GM21515 (cell line): ENCODE measurements around the gene TRPV4.

Source experiments
- ATAC-seq: cut with Tn5 transposase; IDR thresholded peaks from one replicate; pipeline ENCODE4 v1.9.1; 2021; ENCODE audit not compliant: unreplicated experiment

TRPV4 gene

DNA sequence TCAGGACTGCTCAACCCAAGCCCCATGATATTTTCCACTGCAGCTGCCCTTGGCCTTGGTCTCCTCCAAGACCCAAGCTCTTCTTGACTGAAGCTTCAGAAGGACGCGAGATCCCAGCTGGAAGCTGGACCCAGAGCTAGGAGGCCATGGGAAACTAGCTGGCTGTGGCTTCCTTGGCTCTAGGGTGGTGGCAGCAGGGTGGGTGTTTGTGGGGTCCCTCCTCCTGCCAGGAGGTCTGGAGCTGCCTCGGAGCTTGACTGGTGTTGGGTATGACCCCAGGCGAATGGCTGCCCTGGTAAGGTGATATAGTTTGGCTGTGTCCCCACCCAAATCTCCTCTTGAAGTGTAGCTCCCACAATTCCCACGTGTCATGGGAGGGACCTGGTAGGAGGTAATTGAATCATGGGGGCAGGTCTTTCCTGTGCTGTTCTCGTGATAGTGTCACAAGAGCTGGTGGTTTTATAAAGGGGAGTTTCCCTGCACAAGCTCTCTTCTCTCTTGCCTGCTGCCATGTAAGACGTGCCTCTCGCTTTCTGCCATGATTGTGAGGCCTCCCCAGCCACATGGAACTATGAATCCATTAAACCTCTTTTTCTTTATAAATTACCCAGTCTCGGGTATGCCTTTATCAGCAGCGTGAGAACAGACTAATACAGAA, 51.4 kb downstream of the TRPV4 start:
- no peak for ATAC-seq

DNA sequence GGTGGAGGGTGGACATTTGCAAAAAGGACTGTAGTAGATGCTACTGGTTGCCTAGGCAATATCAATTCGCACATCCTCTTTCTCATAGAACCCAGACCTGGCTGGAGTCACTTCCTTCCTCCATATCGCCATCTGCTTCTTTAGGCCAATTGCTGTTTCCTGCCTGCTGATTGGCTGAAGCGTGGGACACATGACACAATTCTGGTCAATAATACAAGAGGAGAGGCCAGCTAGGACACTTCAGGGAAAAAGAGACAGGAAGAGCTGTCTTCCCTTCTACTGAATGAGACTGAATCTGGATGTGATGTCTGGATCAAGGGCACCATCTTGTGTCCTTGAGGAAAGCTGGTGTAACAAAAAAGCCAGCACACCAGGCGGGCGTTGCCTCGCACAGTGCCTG, 53.8 kb downstream of the TRPV4 start:
- no peak for ATAC-seq

DNA sequence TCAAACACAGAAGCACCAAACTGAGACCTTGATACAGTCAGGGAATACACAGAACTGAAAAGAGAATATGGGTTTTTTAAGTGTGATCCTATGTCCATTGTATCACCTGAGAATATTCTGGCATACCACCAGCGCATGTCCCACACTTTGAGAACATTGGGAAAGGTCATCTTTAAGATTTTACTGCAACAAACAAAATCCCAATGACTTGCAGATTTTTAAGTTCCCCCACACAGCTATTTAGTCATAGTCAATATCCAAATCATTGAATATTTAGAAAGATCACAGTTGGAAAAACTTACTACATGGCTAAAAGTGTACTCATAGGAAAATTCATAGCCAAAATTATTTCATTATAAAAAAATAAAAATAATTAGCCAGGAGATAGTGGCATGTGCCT, 54.5 kb downstream of the TRPV4 start:
- no peak for ATAC-seq

DNA sequence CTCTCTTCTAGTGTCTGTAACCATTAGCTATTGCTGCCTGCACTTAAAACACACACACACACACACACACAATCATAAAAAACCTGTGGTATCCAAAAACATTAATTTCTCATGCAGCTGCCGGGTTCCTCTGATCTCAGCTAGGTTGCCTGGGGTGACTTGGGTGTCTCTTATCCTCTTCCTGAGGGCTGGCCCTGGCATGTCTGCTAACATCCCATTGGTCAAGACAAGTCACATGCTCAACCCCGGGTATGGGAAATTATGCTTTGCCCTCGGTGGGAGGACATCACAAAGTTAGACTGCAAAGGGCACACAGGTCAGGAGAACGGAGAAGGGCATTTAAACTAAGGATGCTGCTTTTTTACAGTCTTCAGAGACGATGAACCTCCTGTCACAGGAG, 55.7 kb downstream of the TRPV4 start:
- no peak for ATAC-seq

DNA sequence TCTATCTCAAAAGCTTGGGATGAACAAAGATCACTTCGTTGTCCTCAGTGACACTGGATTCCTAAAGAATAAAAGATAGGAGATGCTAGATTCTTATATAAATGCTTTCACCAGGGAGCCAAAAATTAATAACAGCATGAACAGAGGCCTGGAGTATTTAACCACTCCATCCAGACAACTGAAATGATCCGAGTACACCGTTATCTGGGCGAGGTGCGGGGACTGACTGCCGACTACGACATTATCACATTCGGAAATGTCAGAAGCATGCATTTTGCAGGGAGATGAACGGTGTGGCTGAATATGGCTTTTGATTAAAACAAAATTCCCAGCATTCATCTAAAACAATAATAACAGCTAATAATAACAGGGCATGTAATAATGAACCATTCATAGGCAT, 56.6 kb downstream of the TRPV4 start:
- ATAC-seq = no peak

DNA sequence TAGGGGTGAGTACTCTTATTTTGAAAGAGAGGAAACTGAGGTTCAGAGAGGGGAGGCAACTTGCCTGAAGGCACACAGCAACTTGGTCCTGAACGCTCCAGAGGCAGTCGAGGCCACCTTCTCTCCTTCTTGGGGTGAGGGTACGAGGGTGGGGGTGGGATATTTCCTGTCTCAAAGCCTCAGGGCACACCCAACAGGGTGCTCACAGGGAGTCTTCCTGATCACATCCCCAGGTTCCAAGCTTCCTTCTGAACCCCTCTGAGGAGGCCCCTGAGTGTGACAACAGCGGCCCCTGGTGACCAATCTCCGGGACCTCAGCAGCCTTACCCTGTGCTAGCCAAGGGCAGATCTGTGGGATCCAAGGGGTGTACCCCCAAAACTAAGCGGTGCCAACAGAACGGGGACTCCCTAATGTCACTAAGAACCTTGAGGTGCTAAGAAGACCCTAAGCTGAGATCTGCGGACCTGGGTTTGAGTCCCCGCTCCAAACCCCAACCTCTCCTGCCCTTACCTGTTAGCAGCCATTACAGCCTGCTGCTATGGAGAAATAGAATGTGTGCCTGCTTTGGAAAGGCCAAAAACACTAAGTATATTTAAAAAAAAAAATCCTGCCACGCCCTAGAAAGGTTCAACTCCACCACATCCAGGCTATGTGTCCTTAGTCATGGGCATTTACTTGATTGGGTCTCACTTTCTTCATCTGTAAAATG, 57.9 kb downstream of the TRPV4 start:
- ATAC-seq = no peak

DNA sequence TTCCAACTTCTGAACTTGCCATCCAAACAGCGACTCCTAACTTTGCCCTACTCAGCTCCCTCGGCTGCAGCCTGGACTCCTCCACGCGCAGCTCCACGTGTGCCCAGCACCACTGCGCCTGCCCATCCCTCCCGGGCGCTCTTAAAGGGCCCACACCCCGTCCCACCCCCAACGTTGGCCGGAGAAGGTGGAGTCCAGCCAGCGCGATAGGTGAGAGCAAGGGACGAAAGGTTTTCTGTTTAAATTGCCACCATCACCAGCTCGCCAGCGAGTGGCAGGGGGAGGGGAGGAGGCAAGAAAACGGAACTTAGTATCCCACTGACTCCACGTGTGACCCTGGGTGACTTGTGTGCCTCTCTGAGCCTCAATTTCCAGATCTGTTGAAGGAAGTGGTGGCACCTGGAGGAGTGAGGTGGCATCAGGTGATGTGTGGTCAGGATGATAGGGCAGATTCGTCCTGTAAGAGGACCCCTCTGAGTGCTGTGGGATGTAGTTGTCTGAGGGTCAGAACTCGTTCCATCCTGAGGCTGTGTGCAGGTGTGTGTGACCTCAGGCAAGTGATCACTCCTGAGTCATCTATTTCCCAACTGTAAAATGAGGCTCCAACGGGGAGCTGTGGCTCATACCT, 59.7 kb downstream of the TRPV4 start:
- no peak for ATAC-seq

DNA sequence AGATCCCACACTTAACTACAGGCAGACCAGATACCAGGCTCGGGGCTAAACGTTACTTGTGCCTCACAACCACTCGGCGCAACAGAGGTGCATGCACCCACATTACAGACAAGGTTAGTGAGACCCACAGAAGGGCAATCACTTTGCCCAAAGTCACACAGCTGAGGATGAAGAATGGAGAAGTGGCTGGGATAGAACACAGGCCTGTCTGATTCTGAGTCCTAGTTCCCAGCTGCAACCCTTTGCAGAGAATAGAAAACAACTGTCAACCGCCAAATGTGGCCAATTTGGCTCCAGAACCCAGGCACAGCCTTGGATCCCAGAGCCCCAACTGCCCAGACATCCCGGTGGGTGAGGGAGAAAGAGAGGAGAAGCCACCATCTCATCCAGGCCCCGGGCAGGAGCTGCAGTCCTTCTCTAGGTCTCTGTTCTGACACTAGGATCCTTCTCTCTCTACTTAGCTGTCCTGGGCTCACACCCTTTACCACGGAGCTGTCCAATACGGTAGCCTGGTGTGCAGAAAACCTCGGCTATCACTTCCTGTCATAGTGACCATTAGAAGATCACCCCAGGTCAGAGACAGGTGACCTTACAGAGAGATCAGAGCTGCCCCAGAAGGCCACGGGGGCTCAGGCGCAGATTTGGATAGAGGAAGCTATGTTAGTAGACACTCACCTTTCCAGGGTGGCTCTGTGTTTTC, 60.4 kb downstream of the TRPV4 start:
- ATAC-seq = no peak

DNA sequence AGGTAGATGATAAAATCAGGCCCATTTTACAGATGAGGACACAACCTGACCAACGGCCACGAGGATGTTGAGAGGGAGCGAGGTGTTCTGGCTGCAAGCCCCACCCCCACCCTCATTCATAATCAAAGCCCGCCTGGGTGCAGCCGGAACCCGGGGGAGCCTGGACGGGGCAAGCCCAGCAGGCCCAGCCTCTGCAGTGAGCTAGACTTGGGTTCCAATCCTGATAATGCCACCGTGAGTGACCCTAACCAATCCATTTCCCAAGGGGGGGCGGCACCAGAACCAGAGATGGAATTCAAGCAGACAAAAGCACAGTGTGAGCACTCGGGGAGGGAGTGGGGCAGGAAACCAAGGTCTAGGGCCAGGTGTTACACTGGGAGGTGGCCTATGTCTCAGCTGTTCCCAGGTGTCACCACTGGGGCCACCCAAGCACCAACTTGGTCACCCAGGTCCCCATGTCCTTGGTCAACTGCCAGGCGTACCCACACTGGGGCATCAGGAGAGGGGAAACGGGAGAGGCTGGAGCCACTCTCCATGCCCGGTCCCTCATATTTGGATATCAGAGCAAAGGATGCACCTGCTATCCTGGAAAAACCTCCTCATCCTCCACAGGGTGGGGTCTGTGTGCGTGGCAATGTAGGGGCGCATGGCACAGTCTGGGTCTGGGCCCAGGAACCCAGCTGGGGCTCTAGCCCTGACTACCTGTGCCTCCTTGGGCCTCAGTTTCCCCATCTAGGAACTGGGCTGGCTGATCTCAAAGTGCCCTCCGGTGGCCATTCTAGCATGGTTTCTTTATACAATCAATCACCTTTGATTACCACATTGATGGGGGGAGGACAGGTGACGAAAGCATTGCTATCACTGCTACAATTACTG, 61.2 kb downstream of the TRPV4 start:
- ATAC-seq = no peak

DNA sequence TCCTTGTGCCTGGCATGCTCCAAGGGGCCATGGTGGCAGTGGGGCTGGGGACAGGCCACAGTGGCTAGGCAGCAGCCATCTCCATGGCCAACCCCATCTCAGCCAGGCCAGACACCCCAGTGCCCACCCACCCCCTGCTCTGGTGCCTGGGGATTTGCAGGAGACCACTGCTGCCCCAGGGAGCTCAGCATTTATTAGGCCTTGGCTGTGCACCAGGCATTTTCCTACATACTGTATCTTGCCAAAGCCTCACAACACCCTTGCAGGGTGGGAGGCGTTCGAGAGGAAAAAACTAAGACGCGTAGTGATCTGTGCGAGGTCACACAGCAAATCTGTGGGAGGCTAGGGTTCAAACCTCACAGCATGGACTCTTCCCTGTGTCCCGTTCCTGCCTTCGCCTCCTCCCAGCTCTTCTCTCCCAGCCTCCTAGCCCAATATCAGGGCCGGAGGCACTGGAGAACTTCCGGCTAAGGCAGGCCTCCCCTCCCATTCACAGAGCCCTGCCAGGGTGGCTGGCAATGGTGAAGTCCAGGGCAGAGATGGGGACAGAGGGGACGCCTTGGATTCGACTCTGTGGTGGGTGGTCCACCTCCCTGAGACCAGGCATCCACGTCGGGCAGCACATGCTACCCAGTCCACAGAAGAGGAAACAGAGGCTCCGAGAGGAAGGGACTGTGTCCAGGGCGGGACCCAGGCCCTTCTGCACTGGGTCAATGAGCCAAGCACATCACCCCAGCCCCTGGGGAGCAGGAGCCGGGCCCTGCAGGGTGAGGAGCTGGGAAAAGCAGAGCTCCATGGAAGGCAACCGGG, 62.1 kb downstream of the TRPV4 start:
- ATAC-seq = no peak

DNA sequence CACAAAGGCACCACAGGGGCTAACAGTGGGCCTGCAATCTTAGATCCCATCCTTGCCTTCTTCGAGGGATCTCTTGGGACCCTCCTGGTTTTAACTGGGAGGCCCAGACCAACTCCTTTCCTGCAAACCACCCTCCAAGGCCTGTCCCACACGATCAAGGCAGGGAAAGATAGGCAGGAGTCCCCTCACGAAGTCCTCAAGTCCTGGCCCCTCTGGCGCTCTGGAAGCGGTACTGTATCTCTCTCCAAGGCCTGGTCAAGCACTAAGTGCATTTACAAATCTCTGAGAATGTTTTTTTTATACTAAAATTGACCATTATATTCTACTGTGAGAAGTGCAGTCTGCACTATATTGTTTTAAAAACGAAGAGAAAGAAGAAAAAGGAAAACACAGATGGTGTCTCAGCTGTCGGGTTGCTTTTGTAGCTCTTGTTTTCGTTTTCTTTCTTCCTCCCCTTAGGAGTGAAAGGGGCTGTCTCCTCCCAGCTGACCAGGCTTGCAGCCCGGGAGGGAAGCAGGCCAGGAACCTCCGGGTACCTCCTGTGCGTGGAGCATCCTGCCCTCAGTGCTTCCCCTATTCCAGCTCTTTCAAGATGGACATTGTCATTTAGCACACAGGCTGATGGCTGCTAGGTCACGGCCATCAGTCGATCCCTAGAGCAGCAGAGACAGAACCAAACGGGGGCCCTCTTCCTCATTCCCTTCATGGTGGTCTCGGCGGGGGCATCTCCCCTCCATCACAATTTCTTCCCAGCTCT, 62.9 kb downstream of the TRPV4 start:
- ATAC-seq = no peak

DNA sequence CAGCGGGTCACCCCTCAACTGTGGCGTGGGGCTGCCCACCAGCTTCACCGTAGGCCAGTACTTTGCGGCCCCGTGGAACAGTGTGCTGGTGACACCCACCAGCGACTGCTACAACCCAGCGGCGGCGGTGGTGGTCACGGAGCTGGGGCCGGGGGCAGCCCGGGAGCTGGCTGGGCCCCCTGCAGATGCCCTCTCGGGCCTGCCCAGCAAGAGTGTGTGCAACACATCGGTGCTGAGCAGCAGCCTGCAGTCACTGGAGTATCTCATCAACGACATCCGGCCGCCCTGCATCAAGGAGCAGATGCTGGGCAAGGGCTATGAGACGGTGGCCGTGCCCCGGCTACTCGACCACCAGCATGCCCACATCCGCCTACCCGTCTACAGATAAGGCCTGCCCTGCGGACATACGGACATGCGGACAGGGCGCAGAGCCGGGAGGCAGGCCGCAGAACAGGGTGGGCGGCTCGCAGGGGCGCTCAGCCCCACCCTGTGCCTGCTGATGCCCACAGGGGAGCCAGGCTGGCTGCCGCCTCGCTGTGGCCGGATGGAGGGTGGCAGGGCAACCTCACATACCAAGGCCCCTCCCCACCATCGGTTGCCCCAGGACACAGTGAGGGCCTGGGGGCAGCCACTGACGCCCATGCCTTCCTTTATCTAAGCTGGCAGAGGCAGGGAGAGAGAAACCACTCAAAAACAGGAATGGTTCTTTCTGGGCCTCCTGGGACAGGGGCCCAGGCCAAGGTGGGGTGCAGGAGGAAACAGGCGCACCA, 64.1 kb downstream of the TRPV4 start:
- no peak for ATAC-seq

DNA sequence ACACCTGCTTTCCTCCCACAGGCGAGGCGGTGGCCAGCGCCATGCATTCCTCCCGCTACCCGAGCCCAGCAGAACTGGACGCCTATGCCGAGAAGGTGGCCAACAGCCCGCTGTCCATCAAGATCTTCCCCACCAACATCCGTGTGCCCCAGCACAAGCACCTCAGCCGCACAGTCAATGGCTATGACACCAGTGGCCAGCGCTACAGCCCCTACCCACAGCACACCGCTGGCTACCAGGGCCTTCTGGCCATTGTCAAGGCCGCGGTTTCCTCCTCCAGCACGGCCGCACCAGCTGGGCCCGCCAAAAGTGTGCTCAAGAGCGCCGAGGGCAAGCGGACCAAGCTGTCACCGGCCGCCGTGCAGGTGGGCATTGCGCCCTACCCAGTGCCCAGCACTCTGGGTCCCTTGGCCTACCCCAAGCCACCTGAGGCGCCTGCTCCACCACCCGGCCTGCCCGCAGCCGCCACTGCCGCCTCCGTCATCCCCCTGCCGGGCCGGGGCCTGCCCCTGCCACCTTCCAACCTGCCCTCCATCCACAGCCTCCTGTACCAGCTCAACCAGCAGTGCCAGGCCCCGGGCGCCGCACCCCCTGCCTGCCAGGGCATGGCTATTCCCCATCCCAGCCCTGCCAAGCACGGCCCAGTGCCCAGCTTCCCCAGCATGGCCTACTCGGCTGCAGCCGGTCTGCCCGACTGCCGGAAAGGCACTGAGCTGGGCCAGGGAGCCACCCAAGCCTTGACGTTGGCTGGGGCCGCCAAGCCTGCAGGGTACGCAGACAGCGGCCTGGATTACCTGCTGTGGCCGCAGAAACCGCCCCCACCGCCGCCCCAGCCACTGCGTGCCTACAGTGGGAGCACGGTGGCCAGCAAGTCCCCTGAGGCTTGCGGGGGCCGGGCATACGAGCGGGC, 65.0 kb downstream of the TRPV4 start:
- no peak for ATAC-seq

DNA sequence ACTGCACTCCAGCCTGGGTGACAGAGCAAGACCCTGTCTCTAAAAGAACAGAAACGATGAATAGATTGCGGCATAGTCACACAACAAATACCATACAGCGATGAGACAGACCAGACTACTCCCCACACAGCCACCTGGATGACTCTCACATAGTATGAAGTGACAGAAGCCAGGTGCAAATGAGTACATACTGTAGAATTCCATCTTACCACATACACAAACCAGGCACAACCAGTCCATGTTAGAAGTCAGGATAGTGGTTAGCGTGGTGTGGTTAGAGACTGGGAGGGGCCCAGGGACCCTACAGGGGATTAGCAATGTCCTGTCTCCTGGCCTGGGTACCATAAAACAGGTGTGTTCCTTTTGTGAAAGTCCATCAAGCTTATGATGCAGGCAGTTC, 65.7 kb downstream of the TRPV4 start:
- no peak for ATAC-seq

DNA sequence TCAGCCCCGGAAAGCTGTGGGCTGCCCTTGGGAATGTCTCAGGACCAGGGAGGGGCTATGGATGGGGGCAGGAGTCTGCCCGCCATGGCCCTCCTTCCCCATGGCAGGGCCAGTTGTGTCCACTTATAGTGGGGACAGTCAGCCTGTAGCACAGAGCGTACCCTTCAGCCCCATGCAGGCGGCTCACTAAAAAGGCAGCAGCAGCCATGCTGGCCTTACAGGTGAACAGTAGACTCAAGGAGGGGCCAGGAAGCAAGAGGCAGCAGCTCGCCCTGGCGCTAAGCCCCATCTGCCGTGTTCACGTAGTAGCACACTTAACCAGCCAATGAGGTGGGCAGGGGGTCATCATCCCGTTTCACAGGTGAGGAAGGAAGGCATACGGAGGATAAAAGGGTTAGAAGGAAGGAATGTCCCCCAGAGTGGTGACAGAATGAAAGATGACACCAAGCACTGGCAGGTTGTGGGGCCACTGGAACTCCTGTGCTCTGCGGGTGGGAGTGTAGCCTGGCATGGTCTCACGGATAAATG, 66.9 kb downstream of the TRPV4 start:
- ATAC-seq = no peak

DNA sequence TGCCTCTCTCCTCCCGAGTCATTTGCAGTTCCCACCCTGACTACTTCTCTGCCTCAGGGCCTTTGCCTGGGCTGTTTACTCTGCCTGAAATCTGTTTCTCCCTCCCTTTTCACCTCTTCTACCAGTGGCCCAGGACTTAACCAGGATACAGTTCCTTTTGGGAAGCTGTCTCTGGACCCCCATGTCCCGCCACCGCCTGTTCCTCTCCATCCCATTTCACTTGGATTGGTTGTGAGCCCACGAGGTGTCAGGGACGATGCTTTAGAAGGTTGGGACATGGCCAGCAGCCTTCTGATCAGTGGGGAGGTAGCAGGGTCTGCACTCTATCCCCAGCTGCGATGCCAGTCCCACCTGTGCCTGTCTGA, 67.8 kb downstream of the TRPV4 start:
- no peak for ATAC-seq

DNA sequence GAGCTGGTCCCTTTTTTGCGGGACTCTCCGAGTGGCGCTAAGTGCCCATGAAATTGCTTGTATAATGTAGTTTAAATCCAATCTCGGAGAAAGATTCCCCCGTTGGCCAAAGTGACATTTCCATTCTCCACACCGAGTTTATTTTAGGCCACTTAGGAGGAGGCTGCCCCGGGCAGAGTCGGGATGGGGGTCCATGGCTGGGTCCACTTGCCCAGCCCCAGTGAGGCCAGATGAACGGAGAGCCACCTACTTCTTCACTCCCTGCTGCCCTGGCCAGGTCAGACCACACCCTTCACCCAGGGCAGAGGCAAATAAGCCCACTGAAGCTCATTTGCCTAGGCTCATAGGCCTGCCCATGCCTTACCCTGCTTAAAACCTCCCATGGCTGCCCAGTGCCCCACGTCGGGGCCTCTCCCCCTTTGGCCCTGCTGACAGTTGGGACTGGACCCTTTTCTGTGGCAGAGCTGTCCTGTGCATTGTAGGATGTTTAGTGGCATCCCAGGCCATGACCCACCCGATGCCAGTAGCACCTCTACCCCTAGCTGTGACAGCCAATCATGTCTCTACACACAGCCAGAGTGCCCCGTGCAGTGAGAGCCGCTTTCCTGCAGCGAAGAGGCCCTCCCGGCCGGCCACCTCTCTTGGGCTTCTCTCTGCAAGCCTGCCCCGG, 68.3 kb downstream of the TRPV4 start:
- no peak for ATAC-seq
